GM12878 (cell line): ENCODE measurements around the gene LAT. TPM values are rescaled to one million over a fixed set of nuclear protein-coding genes. Genes with fewer than 3 reads are reported as not detected.

Experiments
- ATAC-seq: fragments of 200-7000 bp; cut with Tn5 transposase; 3 replicates; pipeline ENCODE4 v1.9.1; 2020; ENCODE audit warnings: mild to moderate bottlenecking, moderate library complexity
- BruUV-seq: library from RNA; stranded (reverse); fragments of 400-500 nt; replicated peaks from 2 replicates; lab custom pipeline; 2021; lab: Mats Ljungman, UMichigan
- CTCF ChIA-PET: fragments of 300-600 bp; sonication (Branson Sonifier 250); formaldehyde crosslinking; extraction: SDS; loops from one replicate; lab custom pipeline; 2021; ENCODE audit warnings: inconsistent platforms; lab: Yijun Ruan, JAX
- POLR2A ChIA-PET: fragments of 350-600 bp; formaldehyde crosslinking; extraction: SDS; loops from one replicate; lab custom pipeline; 2021; ENCODE audit warnings: inconsistent platforms; lab: Charles Lee
- RAD21 ChIA-PET: fragments of 300-600 bp; sonication (Branson Sonifier 250); formaldehyde crosslinking; loops from one replicate; lab custom pipeline; 2023; ENCODE audit warnings: antibody characterized with exemption; ENCODE audit not compliant: unreplicated experiment; lab: Charles Lee
- SMC1A ChIA-PET: fragments of 300-600 bp; sonication (Branson Sonifier 250); formaldehyde crosslinking; loops from one replicate; lab custom pipeline; 2023; ENCODE audit not compliant: unreplicated experiment, uncharacterized antibody; lab: Charles Lee
- DNase-seq: peaks from one replicate; pipeline ENCODE4 v3.0.0-alpha.2; 2011; ENCODE audit warnings: low read depth, low spot score
- FAIRE-seq: peaks from 3 replicates; lab custom pipeline; 2011; peaks lifted over from hg19 to GRCh38; lab: Jason Lieb, UNC
- H2AFZ ChIP-seq: 2 replicates; pipeline ENCODE4 v1.6.0; 2011; ENCODE audit warnings: low read depth, low read length, control low read depth; ENCODE audit not compliant: control insufficient read depth
- H3K27ac ChIP-seq: 2 replicates; pipeline ENCODE4 v1.5.1; 2011; ENCODE audit warnings: control low read depth; ENCODE audit not compliant: control insufficient read depth, insufficient read depth
- H3K27me3 ChIP-seq, 2 experiments: replicated peaks in 1 of 2; 2 replicates each; pipeline versions ENCODE4 v1.6.0 to v1.6.1; 2011; ENCODE audit warnings: low read length in 1 of 2; ENCODE audit not compliant: control insufficient read depth in 2 of 2, insufficient read depth in 2 of 2
- H3K36me3 ChIP-seq, 2 experiments: 2 replicates each; pipeline ENCODE4 v1.5.1; 2011; ENCODE audit warnings: low read length in 1 of 2; ENCODE audit not compliant: control insufficient read depth in 2 of 2, insufficient read depth in 2 of 2
- H3K4me1 ChIP-seq: 2 replicates; pipeline ENCODE4 v1.6.1; 2011; ENCODE audit warnings: mild to moderate bottlenecking, low read length, moderate library complexity, mixed read lengths; ENCODE audit not compliant: control insufficient read depth, insufficient read depth
- H3K4me2 ChIP-seq: 2 replicates; pipeline ENCODE4 v1.6.0; 2011; ENCODE audit warnings: control low read depth; ENCODE audit not compliant: control insufficient read depth, insufficient read depth
- H3K4me3 ChIP-seq: fragments of 200-600 bp; sonication (generic); 2 replicates; pipeline ENCODE4 v1.5.1; 2016
- H3K79me2 ChIP-seq: 2 replicates; pipeline ENCODE4 v1.6.0; 2011; ENCODE audit warnings: low read length; ENCODE audit not compliant: control insufficient read depth, insufficient read depth
- H3K9ac ChIP-seq: 2 replicates; pipeline ENCODE4 v1.8.0; 2011; ENCODE audit warnings: low read length, control low read depth, mixed read lengths; ENCODE audit not compliant: control insufficient read depth, insufficient read depth
- H3K9me3 ChIP-seq: replicated peaks from 3 replicates; pipeline ENCODE4 v1.5.1; 2011; ENCODE audit warnings: mild to moderate bottlenecking, low read length; ENCODE audit not compliant: control insufficient read depth, insufficient read depth
- H4K20me1 ChIP-seq: 2 replicates; pipeline ENCODE4 v1.6.0; 2011; ENCODE audit not compliant: control insufficient read depth, insufficient read depth
- ATF7 ChIP-seq: fragments of 450-650 bp; IDR thresholded peaks from 2 replicates; pipeline ENCODE4 v1.6.1; 2016; ENCODE audit warnings: low read depth, mild to moderate bottlenecking
- BCL3 ChIP-seq: IDR thresholded peaks from 2 replicates; pipeline ENCODE4 v1.6.1; 2011; ENCODE audit warnings: borderline replicate concordance, low read depth, mild to moderate bottlenecking, moderate library complexity, low read length; ENCODE audit not compliant: insufficient read depth, poor library complexity, severe bottlenecking
- CBX5 ChIP-seq: sonication (generic); IDR thresholded peaks from 2 replicates; pipeline ENCODE4 v1.6.1; 2016; ENCODE audit warnings: low read depth, moderate library complexity, mild to moderate bottlenecking, inconsistent platforms
- LARP7 ChIP-seq: fragments of 450-650 bp; IDR thresholded peaks from 2 replicates; pipeline ENCODE4 v1.6.1; 2017; ENCODE audit warnings: mild to moderate bottlenecking
- SKIL ChIP-seq: fragments of 450-650 bp; IDR thresholded peaks from 2 replicates; pipeline ENCODE4 v1.6.1; 2017; ENCODE audit warnings: mild to moderate bottlenecking, low read depth, inconsistent platforms; ENCODE audit not compliant: poor library complexity, severe bottlenecking
- YBX1 ChIP-seq: fragments of 450-650 bp; IDR thresholded peaks from 2 replicates; pipeline ENCODE4 v1.6.1; 2016; ENCODE audit warnings: antibody characterized with exemption
- WGBS: methylation state at CpG from one replicate; pipeline ENCODE4 v1.1.6; 2016; ENCODE audit warnings: low lambda C conversion rate; ENCODE audit not compliant: insufficient replicate concordance, insufficient coverage; ENCODE audit errors: missing lambda C conversion rate; 5-methylcytosine and 5-hydroxymethylcytosine counted together
- in situ Hi-C: fragments of 300-500 bp; cut with MboI; formaldehyde crosslinking; loops from 9 replicates; pipeline ENCODE4 v1.14.3; 2018; ENCODE audit warnings: mixed read lengths
- intact Hi-C: fragments of 100-400 bp; cut with micrococcal nuclease; formaldehyde crosslinking; loops from one replicate; pipeline ENCODE4 v1.14.2; 2022; ENCODE audit not compliant: unreplicated experiment
- polyA plus RNA-seq, 11 experiments: library from polyadenylated mRNA; depleted of rRNA in 4 of 11; unstranded in 6 of 11; stranded (reverse) in 5 of 11; fragments of >200 nt; fragmentation: Nextera tagmentation in 4 of 11; fragmentation: Illumina TruSeq in 1 of 11; extraction: Ambion mirVana in 4 of 11; extraction: Trizol in 1 of 11; gene quantifications; 1 replicate in 1 of 11; 2 replicates in 10 of 11; pipeline versions ENCODE4 v1.2.1 to v1.2.3, GENCODE V29; 2011 to 2016; ENCODE audit warnings: inconsistent platforms in 2 of 11, missing spikeins in 2 of 11, low read depth in 1 of 11
- total RNA-seq, 4 experiments: library from RNA; depleted of rRNA in 3 of 4; stranded (reverse); fragments of >200 nt in 3 of 4; fragmentation: Illumina TruSeq in 1 of 4; extraction: Trizol in 1 of 4; gene quantifications; 2 replicates each; pipeline versions ENCODE4 v1.2.1 to v1.2.3, GENCODE V29; 2013 to 2021

The LAT gene
- total and polyA plus RNA-seq, 10 of the 15 experiments (the other 5 are each of a cell fraction or from before 2014, with no cell fraction given): 0.39 to 6.9 (median 2.0) TPM

- 64% methylated on average over 11 of the region's 11 CpGs for WGBS
- H3K4me3 ChIP-seq: no peak overlapping the region
- H2AFZ ChIP-seq: no peak overlapping the region
- TF ChIP-seq YBX1 (no peak), CBX5 (no peak), ATF7 (no peak), BCL3 (peak; percentile 94), SKIL (no peak), LARP7 (no peak)
- ChIA-PET CTCF (no interaction called here), SMC1A (no interaction called here), POLR2A (no interaction called here), RAD21 (no interaction called here)
- H3K4me2 ChIP-seq: no peak overlapping the region
- H3K9me3 ChIP-seq: no peaks in the 10 kb centered on the region
- no peaks in the 10 kb centered on the region; a peak in 1 of 4 replicates for H3K36me3 ChIP-seq
- FAIRE-seq (no peak), DNase-seq (no peak), ATAC-seq (0 out of 3 replicates have a peak, but pooled peaks have one; percentile 21)
- intact Hi-C loops (no loop called here), in situ Hi-C loops (no loop called here)
- H3K9ac ChIP-seq: no peak overlapping the region
- H3K4me1 ChIP-seq: no peaks in the 10 kb centered on the region; the same call in 1 of the 2 replicates
- no peaks in the 10 kb centered on the region for H3K79me2 ChIP-seq
- no peaks in the 10 kb centered on the region for H4K20me1 ChIP-seq
- no TSS peak for BruUV-seq
- H3K27ac ChIP-seq: no peak overlapping the region
- H3K27me3 ChIP-seq: no peaks in the 10 kb centered on the region
These were observed 5.7 kb downstream of the LAT start for GRCh38 chr16:28990375-28991040.
